Vagina (tissue), 2 donors: ENCODE data around the gene SPEG. TPM values are rescaled to one million over a fixed set of nuclear protein-coding genes. Genes with fewer than 3 reads are reported as not detected.

Experiments used
- DNase-seq, 2 donors: peaks; one replicate each; pipeline ENCODE4 v3.0.0-alpha.2; 2017; ENCODE audit errors: extremely low spot score in 2 of 2
- H3K27ac ChIP-seq: fragments of 200-600 bp; sonication (generic); one replicate; pipeline ENCODE4 v1.5.1; 2019
- H3K27me3 ChIP-seq: fragments of 200-600 bp; sonication (generic); one replicate; pipeline ENCODE4 v1.5.1; 2019
- H3K36me3 ChIP-seq, 2 donors: fragments of 200-600 bp; sonication (generic); one replicate each; pipeline ENCODE4 v1.5.1; 2017 to 2019
- H3K4me1 ChIP-seq: fragments of 200-600 bp; sonication (generic); one replicate; pipeline ENCODE4 v1.5.1; 2019
- H3K4me3 ChIP-seq, 2 donors: fragments of 200-600 bp; sonication (generic); 1 replicate in 1 of 2; 2 replicates in 1 of 2; pipeline ENCODE4 v1.5.1; 2016 to 2019
- H3K9me3 ChIP-seq: fragments of 200-600 bp; sonication (generic); one replicate; pipeline ENCODE4 v1.5.1; 2019
- POLR2A ChIP-seq, 2 donors: fragments of 450-650 bp; IDR thresholded peaks; one replicate each; pipeline ENCODE4 v1.6.1; 2017; ENCODE audit warnings: antibody characterized with exemption in 2 of 2, mild to moderate bottlenecking in 2 of 2, moderate library complexity in 2 of 2
- POLR2AphosphoS5 ChIP-seq, 2 donors: sonication (generic); formaldehyde crosslinking; IDR thresholded peaks; one replicate each; pipeline ENCODE4 v1.9.0; 2017; ENCODE audit warnings: antibody characterized with exemption in 2 of 2, mild to moderate bottlenecking in 2 of 2, low read depth in 1 of 2; ENCODE audit not compliant: insufficient read depth in 1 of 2
- intact Hi-C: fragments of 100-400 bp; cut with DNase I; formaldehyde crosslinking; loops from one replicate; pipeline ENCODE4 v1.15.1; 2023
- total RNA-seq: library from RNA; depleted of rRNA; stranded (reverse); fragments of >200 nt; gene quantifications from one replicate; pipeline ENCODE4 v1.2.3, GENCODE V29; 2016
- TF ChIP-seq, protein P1 (sequence below), 3 experiments: fragments of 450-650 bp in 2 of 3; fragments of 200-600 bp in 1 of 3; sonication (generic) in 1 of 3; IDR thresholded peaks; one replicate each; pipeline ENCODE4 v1.5.1; 2017 to 2019; ENCODE audit warnings: antibody characterized with exemption in 3 of 3, mild to moderate bottlenecking in 2 of 3, moderate library complexity in 2 of 3

Gene SPEG
- total RNA-seq, 1 donor from 2014 or later, result 28.2 TPM

DNA sequence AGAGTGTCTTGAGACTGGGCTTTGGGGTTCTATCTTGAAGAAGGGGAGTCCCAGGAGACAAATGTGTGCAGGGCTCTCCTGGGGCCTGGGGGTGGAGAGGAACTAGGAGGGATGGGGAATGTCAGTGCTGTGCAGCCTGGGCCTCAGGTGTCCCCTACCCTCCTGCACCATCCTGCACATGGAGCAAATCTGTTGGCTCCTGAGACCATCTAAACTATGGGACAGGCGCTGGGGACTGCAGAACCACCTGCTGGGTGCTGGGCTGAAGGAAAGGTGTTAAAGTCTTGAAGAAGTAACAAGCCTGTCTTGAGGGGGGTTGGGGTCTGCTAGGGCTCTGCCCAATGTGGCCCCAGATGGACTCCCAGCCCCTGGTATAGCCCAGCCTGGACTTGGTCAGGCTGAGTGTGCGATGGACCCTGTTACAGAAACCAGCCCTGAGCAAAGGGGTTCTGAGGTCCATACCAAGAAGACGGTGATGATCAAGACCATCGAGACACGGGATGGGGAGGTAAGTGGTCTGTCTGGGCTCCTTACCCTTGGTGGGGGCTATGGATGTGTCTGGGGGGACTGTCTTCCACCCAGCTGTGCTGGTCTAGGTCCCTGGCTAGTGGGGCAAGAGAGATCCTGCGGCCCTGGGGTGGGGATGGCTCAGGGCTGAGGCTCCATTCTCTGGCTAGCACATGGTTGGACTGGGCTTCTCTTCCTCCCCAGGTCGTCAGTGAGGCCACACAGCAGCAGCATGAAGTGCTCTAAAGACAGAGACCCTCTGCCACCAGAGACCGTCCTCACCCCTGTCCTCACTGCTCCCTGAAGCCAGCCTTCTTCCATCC is 9.2 kb upstream of the SPEG start:
- TF ChIP-seq POLR2AphosphoS5 (IDR thresholded peaks at IDR 0.05; ENCODE audit: insufficient read depth in 1 of 2, low read depth in 1 of 2) (peak in 1 of 2 donors; percentile 55), POLR2A (IDR thresholded peaks at IDR 0.05) (no peak)
- TF ChIP-seq, protein P1, sequence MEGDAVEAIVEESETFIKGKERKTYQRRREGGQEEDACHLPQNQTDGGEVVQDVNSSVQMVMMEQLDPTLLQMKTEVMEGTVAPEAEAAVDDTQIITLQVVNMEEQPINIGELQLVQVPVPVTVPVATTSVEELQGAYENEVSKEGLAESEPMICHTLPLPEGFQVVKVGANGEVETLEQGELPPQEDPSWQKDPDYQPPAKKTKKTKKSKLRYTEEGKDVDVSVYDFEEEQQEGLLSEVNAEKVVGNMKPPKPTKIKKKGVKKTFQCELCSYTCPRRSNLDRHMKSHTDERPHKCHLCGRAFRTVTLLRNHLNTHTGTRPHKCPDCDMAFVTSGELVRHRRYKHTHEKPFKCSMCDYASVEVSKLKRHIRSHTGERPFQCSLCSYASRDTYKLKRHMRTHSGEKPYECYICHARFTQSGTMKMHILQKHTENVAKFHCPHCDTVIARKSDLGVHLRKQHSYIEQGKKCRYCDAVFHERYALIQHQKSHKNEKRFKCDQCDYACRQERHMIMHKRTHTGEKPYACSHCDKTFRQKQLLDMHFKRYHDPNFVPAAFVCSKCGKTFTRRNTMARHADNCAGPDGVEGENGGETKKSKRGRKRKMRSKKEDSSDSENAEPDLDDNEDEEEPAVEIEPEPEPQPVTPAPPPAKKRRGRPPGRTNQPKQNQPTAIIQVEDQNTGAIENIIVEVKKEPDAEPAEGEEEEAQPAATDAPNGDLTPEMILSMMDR (IDR thresholded peaks at IDR 0.05), result no peak
- intact Hi-C loops, result no loop called here
- Histone ChIP-seq H3K27ac (no peak overlapping the region), H3K9me3 (no peaks in the 10 kb centered on the region), H3K4me1 (no peaks in the 10 kb centered on the region), H3K27me3 (no peaks in the 10 kb centered on the region), H3K36me3 (no peaks in the 10 kb centered on the region), H3K4me3 (no peak overlapping the region)
- no peak for DNase-seq

DNA sequence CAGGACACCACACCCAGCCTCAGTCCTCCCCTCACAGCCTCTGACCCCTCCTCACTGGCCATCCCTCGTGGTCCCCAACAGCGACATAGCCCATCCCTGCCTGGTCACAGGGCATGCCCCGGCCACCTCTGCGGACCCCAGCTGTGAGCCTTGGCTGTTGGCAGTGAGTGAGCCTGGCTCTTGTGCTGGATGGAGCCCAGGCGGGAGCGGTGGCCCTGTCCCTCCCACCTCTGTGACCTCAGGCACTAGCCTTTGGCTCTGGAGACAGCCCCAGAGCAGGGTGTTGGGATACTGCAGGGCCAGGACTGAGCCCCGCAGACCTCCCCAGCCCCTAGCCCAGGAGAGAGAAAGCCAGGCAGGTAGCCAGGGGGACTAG is 8.6 kb upstream of the SPEG start:
- TF ChIP-seq POLR2AphosphoS5 (IDR thresholded peaks at IDR 0.05; ENCODE audit: insufficient read depth in 1 of 2, low read depth in 1 of 2), result peak in 1 of 2 donors; percentile 51
- TF ChIP-seq, protein P1 (IDR thresholded peaks at IDR 0.05), result no peak
- H3K4me3 ChIP-seq, result no peak overlapping the region
- H3K27ac ChIP-seq, result no peak overlapping the region
- H3K9me3 ChIP-seq, result no peaks in the 10 kb centered on the region
- H3K27me3 ChIP-seq, result no peaks in the 10 kb centered on the region
- H3K36me3 ChIP-seq, result no peaks in the 10 kb centered on the region
- DNase-seq, result no peak
- intact Hi-C loops, result no loop called here
- H3K4me1 ChIP-seq, result no peaks in the 10 kb centered on the region

- no peak for DNase-seq
- H3K27me3 ChIP-seq, result no peaks in the 10 kb centered on the region
- H3K4me1 ChIP-seq, result no peaks in the 10 kb centered on the region
- H3K4me3 ChIP-seq, result no peak overlapping the region
- H3K36me3 ChIP-seq, result no peaks in the 10 kb centered on the region
- no peak overlapping the region for H3K27ac ChIP-seq
- TF ChIP-seq POLR2A (IDR thresholded peaks at IDR 0.05) (no peak), POLR2AphosphoS5 (IDR thresholded peaks at IDR 0.05; ENCODE audit: insufficient read depth in 1 of 2, low read depth in 1 of 2) (no peak)
- TF ChIP-seq, protein P1 (IDR thresholded peaks at IDR 0.05), result no peak
- intact Hi-C loops, result no loop called here
- no peaks in the 10 kb centered on the region for H3K9me3 ChIP-seq
Measured at GRCh38 chr2:219426534-219427136, 8.0 kb upstream of the SPEG start.

DNA sequence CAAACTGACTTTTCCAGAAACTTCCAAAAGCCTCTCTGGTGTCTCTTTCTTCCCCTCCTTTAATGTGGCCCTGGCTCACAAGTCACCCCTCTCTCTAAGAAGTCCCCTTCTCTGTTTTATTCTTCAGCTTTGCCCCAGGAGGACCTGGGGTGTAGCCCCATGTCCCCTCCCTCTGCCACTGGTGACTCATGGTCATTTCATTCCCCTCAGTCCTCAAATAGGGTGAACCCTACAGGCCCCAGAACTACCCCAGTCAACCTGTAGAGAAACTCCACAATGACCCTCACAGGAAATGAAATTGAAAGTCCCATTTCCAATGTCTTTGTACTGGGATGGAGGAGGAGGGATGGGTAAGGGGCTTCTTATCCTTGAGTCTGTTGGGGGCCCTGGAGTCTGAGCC is 6.2 kb upstream of the SPEG start:
- no peaks in the 10 kb centered on the region for H3K4me1 ChIP-seq
- no peak for DNase-seq
- no peaks in the 10 kb centered on the region for H3K36me3 ChIP-seq
- H3K4me3 ChIP-seq, result no peak overlapping the region
- no peak for TF ChIP-seq POLR2AphosphoS5 (IDR thresholded peaks at IDR 0.05; ENCODE audit: insufficient read depth in 1 of 2, low read depth in 1 of 2)
- intact Hi-C loops, result no loop called here
- H3K9me3 ChIP-seq, result no peaks in the 10 kb centered on the region
- no peak overlapping the region for H3K27ac ChIP-seq
- H3K27me3 ChIP-seq, result no peaks in the 10 kb centered on the region

- H3K9me3 ChIP-seq, result no peaks in the 10 kb centered on the region
- intact Hi-C loops, result no loop called here
- DNase-seq, result no peak
- TF ChIP-seq, protein P1 (IDR thresholded peaks at IDR 0.05), result no peak
- TF ChIP-seq POLR2A (IDR thresholded peaks at IDR 0.05) (no peak), POLR2AphosphoS5 (IDR thresholded peaks at IDR 0.05; ENCODE audit: insufficient read depth in 1 of 2, low read depth in 1 of 2) (no peak)
- no peak overlapping the region for H3K4me3 ChIP-seq
- peaks cover 7% of the 10 kb centered on the region for H3K4me1 ChIP-seq
- H3K36me3 ChIP-seq, result no peaks in the 10 kb centered on the region
- peak overlapping the region; percentile 1 for H3K27ac ChIP-seq
- H3K27me3 ChIP-seq, result peaks cover 2% of the 10 kb centered on the region
Measured at GRCh38 chr2:219429958-219430606, 4.6 kb upstream of the SPEG start.
